Left cardiac atrium (tissue), 4 donors: ENCODE results near the gene CCND2. TPM values are rescaled to one million over a fixed set of nuclear protein-coding genes. Genes with fewer than 3 reads are reported as not detected.

Source experiments
- ATAC-seq, 2 donors: fragments of 200-7000 bp; cut with Tn5 transposase; one replicate each; pipeline ENCODE4 v1.9.1; 2020; ENCODE audit warnings: mild to moderate bottlenecking in 2 of 2, moderate library complexity in 2 of 2
- DNase-seq: peaks from one replicate; pipeline ENCODE4 v3.0.0-alpha.2; 2020
- intact Hi-C, 2 donors: fragments of 100-400 bp; cut with DNase I; formaldehyde crosslinking; loops; one replicate each; pipeline versions ENCODE4 v1.14.1 to v1.15.1; 2022 to 2023
- total RNA-seq, 2 donors: library from RNA; stranded (reverse); fragmentation: NEBNext Ultra II Directional; extraction: Animal tissue kit (Norgen Biotek cat#: 25700); gene quantifications; one replicate each; pipeline ENCODE4 v1.2.1, GENCODE V29; 2021
- donor health status: DM: no; HTN: yes; CAD: no.
- donor health status: DM: no; HTN: yes; CAD: no; lungs with severe emphysema.
- donor health status: DM: yes; HTN: yes; CAD: no.
- donor health status: Dilated cardiomyopathy.

Gene CCND2
- total RNA-seq, 2 donors from 2014 or later: 170 to 202 TPM

DNA sequence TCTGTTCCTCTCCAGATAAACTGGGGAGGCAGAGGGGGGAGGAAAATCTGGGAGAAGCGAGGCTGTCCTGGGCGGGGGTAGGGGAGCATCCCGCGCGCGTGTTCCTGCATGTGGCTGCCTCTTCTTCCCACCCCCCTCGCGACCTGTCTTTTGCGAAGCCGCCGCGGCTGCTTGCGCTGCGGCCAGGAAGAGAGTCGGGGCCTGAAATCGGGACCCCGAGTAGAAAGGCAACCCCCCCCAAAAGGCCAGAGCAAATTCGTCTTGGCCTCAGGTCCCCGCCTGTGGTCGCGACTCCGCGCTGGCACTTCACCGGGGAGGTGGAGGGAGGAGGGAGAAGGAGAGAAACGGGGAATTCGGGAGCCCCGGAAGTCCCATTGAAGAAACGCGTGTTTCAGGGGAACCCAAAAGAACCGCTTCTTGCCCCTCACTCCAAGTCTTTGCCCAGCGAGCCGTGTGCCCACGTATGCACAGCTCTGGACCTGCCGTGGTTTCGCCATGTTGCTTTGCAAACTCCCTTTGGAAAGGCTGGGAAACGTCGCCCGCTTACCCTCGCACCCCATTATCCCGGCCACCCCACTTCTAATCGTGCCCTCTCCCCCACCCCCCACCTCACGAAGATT, 944 bp downstream of the CCND2 start:
- ATAC-seq (no peak), DNase-seq (no peak)
- intact Hi-C loops: loop anchor here (5.0 to 10.0 kb wide), 3 partner anchors 237 to 390 kb away; no protein-coding TSS in a partner anchor

GRCh38 chr12:4275016-4275869, 1.7 kb downstream of the CCND2 start:
- intact Hi-C loops: loop anchor here (5.0 to 10.0 kb wide), 3 partner anchors 238 to 390 kb away; no protein-coding TSS in a partner anchor
- DNase-seq: no peak
- no peak for ATAC-seq

GRCh38 chr12:4275870-4276301, 2.3 kb downstream of the CCND2 start:
- ATAC-seq (no peak), DNase-seq (no peak)
- intact Hi-C loops: loop anchor here (2.0 to 10.0 kb wide), 6 partner anchors 169 to 391 kb away; no protein-coding TSS in a partner anchor

- DNase-seq (peak; percentile 87), ATAC-seq (peak; percentile 36 to 47)
- intact Hi-C loops: loop anchor here (2.0 to 10.0 kb wide), 6 partner anchors 170 to 392 kb away; no protein-coding TSS in a partner anchor
These were observed 3.1 kb downstream of the CCND2 start for GRCh38 chr12:4276524-4277204.

DNA sequence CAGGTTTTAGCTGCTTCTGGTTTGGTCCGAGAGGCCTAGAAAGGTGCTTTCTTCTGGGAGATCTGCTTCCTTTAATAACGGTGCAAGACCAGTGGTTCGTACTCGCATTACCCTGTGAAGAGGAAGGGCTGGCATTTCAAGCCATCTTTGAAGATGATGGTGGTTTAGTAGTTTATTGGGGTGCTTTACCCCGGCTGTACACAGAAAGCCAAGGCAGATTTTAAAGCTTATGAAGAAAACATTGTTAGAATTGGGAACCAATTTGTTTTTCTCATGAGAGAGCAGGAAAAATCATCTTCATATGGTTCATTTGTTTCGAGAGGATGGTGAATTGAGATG, 3.6 kb downstream of the CCND2 start:
- intact Hi-C loops: loop anchor here (2.0 to 10.0 kb wide), 6 partner anchors 170 to 392 kb away; no protein-coding TSS in a partner anchor
- no peak for ATAC-seq
- DNase-seq: no peak

DNA sequence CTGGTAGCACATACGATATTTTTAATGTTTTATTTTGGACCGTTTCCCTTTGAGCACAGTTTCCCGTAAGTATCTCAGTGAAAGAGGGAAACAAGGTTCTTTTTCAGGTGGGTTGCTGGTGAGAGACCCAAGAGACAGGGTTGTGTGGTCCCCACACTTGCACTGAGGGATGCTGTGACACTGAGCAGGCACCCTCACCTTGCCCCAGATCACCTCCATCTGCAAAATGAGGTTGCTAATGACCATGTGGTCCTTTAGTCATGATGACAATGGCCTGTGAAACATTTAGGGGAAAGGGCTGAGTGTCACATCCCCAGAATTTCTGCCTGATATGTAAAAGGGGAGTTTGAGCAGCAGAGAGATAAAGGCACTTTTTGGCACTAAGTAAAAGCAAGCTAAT, 4.3 kb downstream of the CCND2 start:
- ATAC-seq (no peak), DNase-seq (no peak)
- intact Hi-C loops: loop anchor here (2.0 to 10.0 kb wide), 6 partner anchors 171 to 393 kb away; no protein-coding TSS in a partner anchor

GRCh38 chr12:4278329-4279197, 5.0 kb downstream of the CCND2 start:
- intact Hi-C loops: loop anchor here (5.0 to 10.0 kb wide), 3 partner anchors 241 to 394 kb away; no protein-coding TSS in a partner anchor
- DNase-seq (peak; percentile 80), ATAC-seq (peak; percentile 14 to 20)

DNA sequence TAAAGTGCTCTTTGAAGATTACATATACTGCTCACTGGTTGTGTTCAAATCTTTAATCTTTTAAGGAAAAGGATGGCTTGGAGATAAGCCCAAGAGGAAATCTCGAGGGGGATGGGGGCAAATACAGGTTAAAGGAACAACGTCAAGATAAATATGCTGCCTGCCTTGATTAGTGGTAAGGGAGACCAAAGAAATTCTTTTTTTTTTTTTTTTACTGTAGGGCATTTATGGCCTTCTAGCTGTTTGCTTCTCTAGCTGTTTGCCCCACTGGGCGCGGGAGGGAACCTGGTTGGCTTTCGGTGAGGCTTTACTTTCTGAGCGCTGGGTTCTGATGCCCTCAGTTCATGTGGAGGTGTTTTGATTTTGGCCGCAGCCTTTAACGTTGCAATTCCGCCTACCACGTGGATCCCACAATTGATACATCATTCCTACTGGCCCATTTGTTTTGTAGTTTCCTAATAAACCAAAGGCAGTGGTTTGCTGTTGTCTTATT, 5.7 kb downstream of the CCND2 start:
- DNase-seq (no peak), ATAC-seq (no peak)
- intact Hi-C loops: loop anchor here (5.0 to 10.0 kb wide), 3 partner anchors 242 to 394 kb away; no protein-coding TSS in a partner anchor

DNA sequence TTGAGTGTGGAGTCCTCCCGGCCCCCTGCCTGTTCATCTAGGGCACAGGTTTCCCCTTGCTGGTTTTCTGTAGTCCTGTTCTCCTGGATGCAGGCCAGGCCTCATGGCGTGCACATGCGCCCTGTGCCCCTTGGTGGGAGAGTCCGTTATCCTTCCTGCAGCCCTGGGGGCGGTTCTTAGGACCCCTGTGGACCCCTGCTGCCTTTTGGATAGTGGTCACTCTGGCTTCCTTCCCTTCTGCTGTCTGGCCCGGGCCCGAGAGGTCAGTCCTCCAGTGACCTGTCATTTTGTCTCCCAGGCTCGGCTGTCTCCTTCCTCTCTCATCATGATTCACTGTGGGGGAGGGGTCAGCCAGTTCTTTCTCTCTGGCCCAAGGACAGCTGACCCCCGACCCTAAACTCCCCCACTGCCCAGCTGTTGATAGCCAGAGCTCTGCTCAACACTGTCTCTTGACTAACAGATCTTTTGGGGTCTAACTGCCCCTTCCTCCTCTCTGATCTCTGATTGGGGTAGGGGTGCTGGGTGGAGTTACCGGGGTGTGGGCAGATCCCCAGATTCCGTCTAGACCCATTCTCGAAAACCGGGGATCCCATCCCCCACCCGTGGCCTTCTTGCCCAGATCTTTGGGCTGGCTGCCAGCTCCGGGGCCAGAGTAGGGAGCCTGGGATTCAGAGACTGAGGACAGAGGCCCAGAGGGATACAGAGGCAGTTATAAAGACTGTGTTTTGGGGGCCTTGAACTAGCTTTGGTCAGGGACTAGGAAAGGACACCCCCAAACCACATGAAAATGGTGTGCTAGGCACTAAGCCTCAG, 7.0 kb downstream of the CCND2 start:
- ATAC-seq (peak; percentile 21 to 43), DNase-seq (peak; percentile 79)
- intact Hi-C loops: no loop called here

DNA sequence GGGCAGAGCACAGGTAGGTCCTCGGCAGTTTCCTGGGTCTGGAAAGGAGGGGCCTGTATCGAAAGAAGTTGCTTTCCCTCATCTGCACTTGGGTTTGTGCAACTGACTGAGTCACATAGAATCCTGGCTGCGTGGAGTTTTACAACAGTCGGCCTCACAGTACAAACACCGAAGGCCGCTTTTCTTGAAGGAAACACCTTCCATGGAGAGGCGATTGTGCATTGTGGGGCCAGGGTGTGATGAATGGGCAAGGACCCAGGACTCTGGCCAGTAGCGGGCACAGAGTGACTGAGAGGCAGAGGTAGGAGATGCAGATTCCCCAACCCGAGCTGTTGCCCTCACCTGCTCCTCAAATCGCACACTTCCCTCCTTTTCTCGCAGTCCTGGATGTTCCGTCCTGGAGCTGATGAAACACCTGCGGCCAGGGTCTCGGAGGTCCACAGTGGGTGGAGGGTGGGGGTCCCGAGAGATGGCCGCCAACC, 7.7 kb downstream of the CCND2 start:
- intact Hi-C loops: no loop called here
- DNase-seq (no peak), ATAC-seq (no peak)

DNA sequence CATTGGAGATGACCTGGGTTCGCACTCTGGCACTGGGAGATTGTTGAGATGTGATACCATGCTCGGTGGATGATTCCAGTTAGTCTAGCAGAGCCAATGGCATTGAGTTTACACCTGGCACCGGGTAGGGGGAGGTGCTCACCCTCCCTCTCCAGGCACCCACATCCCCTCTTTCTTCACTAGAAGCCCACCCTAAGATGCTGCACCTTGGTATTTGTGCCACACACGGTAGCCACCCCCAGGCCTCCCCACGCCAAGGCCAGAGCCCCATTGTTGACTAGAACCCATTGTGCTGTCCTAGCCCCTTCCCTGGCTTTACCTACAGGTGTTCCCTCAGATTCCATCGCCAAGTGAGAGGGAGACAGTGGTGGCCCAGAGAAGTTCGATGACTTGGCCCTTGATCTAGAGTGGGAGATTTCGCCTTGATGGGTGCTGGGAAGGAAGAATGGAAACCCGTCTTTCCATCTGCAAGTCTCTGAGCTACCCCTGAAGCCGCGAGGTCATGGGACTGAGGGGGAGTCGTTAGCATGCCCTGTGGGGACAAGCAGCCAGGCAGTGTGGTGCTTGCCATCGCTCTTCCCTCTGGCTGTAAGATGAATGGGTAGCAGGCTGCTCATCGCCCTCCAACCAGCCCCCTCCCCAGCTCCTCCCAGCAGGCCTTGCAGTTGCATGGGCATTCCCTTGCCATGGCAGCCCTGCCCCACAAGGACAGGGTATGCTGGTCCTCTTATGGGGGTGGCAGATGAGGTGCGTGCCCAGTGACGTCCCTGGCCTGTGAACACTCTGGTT, 8.7 kb downstream of the CCND2 start:
- ATAC-seq (no peak), DNase-seq (no peak)
- intact Hi-C loops: no loop called here

GRCh38 chr12:4282892-4283511, 9.4 kb downstream of the CCND2 start:
- ATAC-seq (no peak), DNase-seq (no peak)
- intact Hi-C loops: no loop called here

DNA sequence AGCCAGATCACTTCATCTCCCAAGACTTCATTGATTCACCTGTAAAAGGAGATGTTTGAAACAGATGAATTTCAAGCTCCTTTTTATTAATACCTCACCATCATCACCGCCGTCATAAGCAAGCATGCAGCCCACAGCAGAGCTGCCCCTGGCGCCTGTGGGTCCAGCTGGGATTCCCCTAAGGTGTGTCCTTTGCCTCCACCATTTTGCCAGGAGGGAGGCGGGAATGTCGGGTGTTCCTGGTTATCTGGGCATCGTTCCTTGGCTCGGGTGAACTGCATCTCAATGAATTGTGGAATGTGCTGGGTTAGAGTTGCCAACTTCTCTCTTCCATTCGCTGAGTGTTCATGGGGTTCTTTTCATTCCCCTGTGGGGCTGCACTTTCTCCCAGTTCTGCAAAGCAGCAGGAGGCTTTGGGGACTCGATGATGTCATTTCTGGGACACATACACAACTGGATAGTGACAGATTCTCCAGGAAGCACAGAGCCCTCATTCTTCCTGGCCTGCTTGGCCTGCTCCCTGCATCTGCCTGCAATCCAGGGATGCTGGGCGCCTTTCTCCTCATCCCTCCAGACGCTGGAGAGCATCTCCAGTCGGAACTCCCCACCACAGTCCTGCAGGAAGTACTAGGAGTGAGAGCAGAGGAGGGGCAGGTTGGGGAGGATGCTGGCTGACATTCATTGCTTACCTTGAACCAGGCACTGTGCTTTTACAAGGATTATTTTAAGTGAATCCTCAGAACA, 10.1 kb downstream of the CCND2 start:
- intact Hi-C loops: no loop called here
- DNase-seq: no peak
- no peak for ATAC-seq

- ATAC-seq (no peak), DNase-seq (no peak)
- intact Hi-C loops: no loop called here
These were observed 10.7 kb downstream of the CCND2 start for GRCh38 chr12:4284306-4284705.

DNA sequence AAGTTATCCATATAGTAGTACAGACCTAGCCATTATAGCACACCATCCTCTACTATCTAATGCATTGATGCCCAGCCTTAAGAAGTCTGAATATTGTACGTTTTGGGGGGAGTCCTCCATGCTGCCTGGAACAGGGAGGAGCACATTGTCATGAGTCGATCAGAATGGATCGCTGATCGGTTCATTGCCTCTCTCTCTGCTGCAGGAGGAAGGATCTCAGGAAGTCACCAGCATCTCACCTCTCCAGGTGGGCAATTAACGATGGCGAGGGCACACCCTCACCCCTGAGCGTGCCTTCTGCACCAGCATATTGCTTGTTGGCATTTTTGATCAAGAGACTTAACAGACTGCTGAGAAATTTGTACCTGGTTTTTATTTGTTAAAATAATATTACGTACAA, 11.5 kb downstream of the CCND2 start:
- intact Hi-C loops: no loop called here
- ATAC-seq (no peak), DNase-seq (no peak)

GRCh38 chr12:4286228-4286627, 12.7 kb downstream of the CCND2 start:
- intact Hi-C loops: no loop called here
- DNase-seq: no peak

More at GRCh38 chr12:4286228-4286627, 12.7 kb downstream of the CCND2 start:
- ATAC-seq: no peak
